HEK293 (cell line): Measurements from ENCODE around the gene GLG1.
"Not testable (repeated sequence)": the region's sequence is repeated elsewhere in the genome, so short reads cannot be mapped to it uniquely, and the experiment has no call there.

Experiments used
- CTCF ChIA-PET: fragments of 350-600 bp; formaldehyde crosslinking; extraction: SDS; loops from one replicate; lab custom pipeline; 2021; ENCODE audit warnings: antibody characterized with exemption; lab: Yijun Ruan, JAX
- POLR2A ChIA-PET: fragments of 300-600 bp; formaldehyde crosslinking; extraction: SDS; loops from one replicate; lab custom pipeline; 2020; ENCODE audit warnings: antibody characterized with exemption, inconsistent platforms; lab: Yijun Ruan, JAX
- H3K27ac ChIP-seq: fragments of 200-500 bp; sonication (Bioruptor generic); 2 replicates; pipeline ENCODE4 v1.5.1; 2014; ENCODE audit warnings: low read depth, low read length, control low read depth, inconsistent platforms; ENCODE audit errors: extremely low read depth
- H3K36me3 ChIP-seq, 2 experiments: fragments of 200-500 bp in 1 of 2; sonication (Bioruptor generic) in 1 of 2; 1 replicate in 1 of 2; 2 replicates in 1 of 2; pipeline ENCODE4 v1.5.1; 2014 to 2017; ENCODE audit warnings: inconsistent platforms in 2 of 2, low read length in 2 of 2; ENCODE audit not compliant: control insufficient read depth in 2 of 2, insufficient read depth in 1 of 2
- H3K4me1 ChIP-seq: fragments of 200-500 bp; sonication (Bioruptor generic); 2 replicates; pipeline ENCODE4 v1.5.1; 2014; ENCODE audit warnings: mild to moderate bottlenecking, low read length, inconsistent platforms; ENCODE audit not compliant: control insufficient read depth, insufficient read depth
- H3K4me3 ChIP-seq: 2 replicates; pipeline ENCODE4 v1.5.1; 2011; ENCODE audit warnings: low read depth, mild to moderate bottlenecking, control low read depth, low read length, moderate library complexity
- H3K9me3 ChIP-seq: fragments of 200-500 bp; sonication (Bioruptor generic); 2 replicates; pipeline ENCODE4 v1.5.1; 2014; ENCODE audit warnings: low read depth, low read length, inconsistent platforms; ENCODE audit not compliant: control insufficient read depth, insufficient read depth
- BCL11A ChIP-seq: fragments of 450-650 bp; formaldehyde crosslinking; IDR thresholded peaks from 2 replicates; pipeline ENCODE4 v1.5.1; 2016; ENCODE audit warnings: low read depth, missing biosample characterization, missing genetic modification characterization
- IKZF3 ChIP-seq: fragments of 450-650 bp; IDR thresholded peaks from 2 replicates; pipeline ENCODE4 v1.5.0; 2018; ENCODE audit warnings: missing biosample characterization, mild to moderate bottlenecking, missing genetic modification characterization, moderate library complexity
- SP7 ChIP-seq: fragments of 450-650 bp; formaldehyde crosslinking; IDR thresholded peaks from 2 replicates; pipeline ENCODE4 v1.5.1; 2016; ENCODE audit warnings: missing biosample characterization, missing genetic modification characterization
- ZBTB21 ChIP-seq: fragments of 450-650 bp; formaldehyde crosslinking; IDR thresholded peaks from 2 replicates; pipeline ENCODE4 v1.5.1; 2017; ENCODE audit warnings: missing biosample characterization, missing genetic modification characterization
- ZEB2 ChIP-seq: fragments of 450-650 bp; formaldehyde crosslinking; IDR thresholded peaks from 2 replicates; pipeline ENCODE4 v1.5.1; 2016; ENCODE audit warnings: missing biosample characterization, missing genetic modification characterization
- ZNF2 ChIP-seq: fragments of 450-650 bp; formaldehyde crosslinking; IDR thresholded peaks from 2 replicates; pipeline ENCODE4 v1.5.1; 2016; ENCODE audit warnings: missing biosample characterization, missing genetic modification characterization
- ZNF366 ChIP-seq: fragments of 450-650 bp; formaldehyde crosslinking; conservative IDR thresholded peaks from 2 replicates; pipeline ENCODE4 v1.5.1; 2016; ENCODE audit warnings: missing biosample characterization, missing genetic modification characterization
- ZNF501 ChIP-seq: fragments of 450-650 bp; formaldehyde crosslinking; IDR thresholded peaks from 2 replicates; pipeline ENCODE4 v1.5.1; 2016; ENCODE audit warnings: missing biosample characterization, missing genetic modification characterization
- ZNF561 ChIP-seq: fragments of 450-650 bp; IDR thresholded peaks from 2 replicates; pipeline ENCODE4 v1.5.1; 2018; ENCODE audit warnings: missing biosample characterization, missing genetic modification characterization, borderline replicate concordance
- ZNF629 ChIP-seq: fragments of 450-650 bp; formaldehyde crosslinking; IDR thresholded peaks from 2 replicates; pipeline ENCODE4 v1.5.1; 2017; ENCODE audit warnings: missing biosample characterization, missing genetic modification characterization
- ZNF660 ChIP-seq: fragments of 450-650 bp; IDR thresholded peaks from 2 replicates; pipeline ENCODE4 v1.5.1; 2018; ENCODE audit warnings: missing biosample characterization, mild to moderate bottlenecking, missing genetic modification characterization
- ZNF792 ChIP-seq: fragments of 450-650 bp; formaldehyde crosslinking; IDR thresholded peaks from 2 replicates; pipeline ENCODE4 v1.5.1; 2016; ENCODE audit warnings: missing biosample characterization, missing genetic modification characterization
- ZSCAN16 ChIP-seq: fragments of 450-650 bp; formaldehyde crosslinking; IDR thresholded peaks from 2 replicates; pipeline ENCODE4 v1.5.1; 2016; ENCODE audit warnings: missing biosample characterization, missing genetic modification characterization
- ZSCAN30 ChIP-seq: fragments of 450-650 bp; IDR thresholded peaks from 2 replicates; pipeline ENCODE4 v1.5.1; 2018; ENCODE audit warnings: missing biosample characterization, mild to moderate bottlenecking, missing genetic modification characterization, moderate library complexity
- ZXDB ChIP-seq: fragments of 450-650 bp; formaldehyde crosslinking; IDR thresholded peaks from 2 replicates; pipeline ENCODE4 v1.5.1; 2016; ENCODE audit warnings: missing biosample characterization, missing genetic modification characterization
- TF ChIP-seq, protein P1 (sequence below): fragments of 450-650 bp; formaldehyde crosslinking; IDR thresholded peaks from 2 replicates; pipeline ENCODE4 v1.5.1; 2016; ENCODE audit warnings: missing biosample characterization, missing genetic modification characterization
- TF ChIP-seq, protein P2 (sequence below): fragments of 450-650 bp; IDR thresholded peaks from 2 replicates; pipeline ENCODE4 v1.5.1; 2018; ENCODE audit warnings: missing biosample characterization, mild to moderate bottlenecking, missing genetic modification characterization
- TF ChIP-seq, protein P3 (sequence below): fragments of 450-650 bp; formaldehyde crosslinking; IDR thresholded peaks from 2 replicates; pipeline ENCODE4 v1.5.1; 2016; ENCODE audit warnings: missing biosample characterization, missing genetic modification characterization, low read depth
- TF ChIP-seq, protein P4 (sequence below): fragments of 450-650 bp; formaldehyde crosslinking; IDR thresholded peaks from 2 replicates; pipeline ENCODE4 v1.5.1; 2016; ENCODE audit warnings: missing biosample characterization, missing genetic modification characterization

GLG1 gene

DNA sequence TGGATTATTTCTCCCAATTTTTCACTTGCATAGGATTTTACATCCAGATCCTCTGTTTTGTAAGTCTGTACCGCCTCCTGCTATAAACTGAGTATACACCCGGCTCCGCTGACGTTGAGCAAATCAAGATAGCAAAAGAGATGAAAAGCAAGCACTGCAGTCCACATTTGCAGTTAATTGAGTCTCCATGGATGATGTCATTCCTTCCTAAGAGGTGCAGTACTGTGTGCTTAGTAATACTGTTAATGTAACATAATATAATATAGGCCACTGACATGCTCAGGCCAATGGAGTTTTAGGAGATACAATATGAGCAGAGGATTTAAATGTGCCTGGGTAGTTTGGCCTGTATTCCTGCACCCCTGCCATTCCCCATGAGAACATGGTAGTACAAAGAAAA lies 72.3 kb downstream of the GLG1 start:
- H3K27ac ChIP-seq, H3K9me3 ChIP-seq, H3K36me3 ChIP-seq, POLR2A ChIA-PET, H3K4me3 ChIP-seq, H3K4me1 ChIP-seq, CTCF ChIA-PET: not testable (repeated sequence)
- TF ChIP-seq ZNF561, result 0 out of 2 replicates have a peak, but pooled peaks have one; percentile 34
- 0 out of 2 replicates have a peak, but pooled peaks have one; percentile 76 for TF ChIP-seq ZNF792
- TF ChIP-seq ZNF629 (tag by site-specific recombination), result peak; percentile 90
- peak; percentile 70; the same call in 1 of the 2 replicates for TF ChIP-seq ZXDB (tag by site-specific recombination)
- peak; percentile 51; the same call in 1 of the 2 replicates for TF ChIP-seq ZNF366 (tag by site-specific recombination)
- peak; percentile 94 for TF ChIP-seq ZSCAN16 (tag by site-specific recombination)
- TF ChIP-seq, protein P1, sequence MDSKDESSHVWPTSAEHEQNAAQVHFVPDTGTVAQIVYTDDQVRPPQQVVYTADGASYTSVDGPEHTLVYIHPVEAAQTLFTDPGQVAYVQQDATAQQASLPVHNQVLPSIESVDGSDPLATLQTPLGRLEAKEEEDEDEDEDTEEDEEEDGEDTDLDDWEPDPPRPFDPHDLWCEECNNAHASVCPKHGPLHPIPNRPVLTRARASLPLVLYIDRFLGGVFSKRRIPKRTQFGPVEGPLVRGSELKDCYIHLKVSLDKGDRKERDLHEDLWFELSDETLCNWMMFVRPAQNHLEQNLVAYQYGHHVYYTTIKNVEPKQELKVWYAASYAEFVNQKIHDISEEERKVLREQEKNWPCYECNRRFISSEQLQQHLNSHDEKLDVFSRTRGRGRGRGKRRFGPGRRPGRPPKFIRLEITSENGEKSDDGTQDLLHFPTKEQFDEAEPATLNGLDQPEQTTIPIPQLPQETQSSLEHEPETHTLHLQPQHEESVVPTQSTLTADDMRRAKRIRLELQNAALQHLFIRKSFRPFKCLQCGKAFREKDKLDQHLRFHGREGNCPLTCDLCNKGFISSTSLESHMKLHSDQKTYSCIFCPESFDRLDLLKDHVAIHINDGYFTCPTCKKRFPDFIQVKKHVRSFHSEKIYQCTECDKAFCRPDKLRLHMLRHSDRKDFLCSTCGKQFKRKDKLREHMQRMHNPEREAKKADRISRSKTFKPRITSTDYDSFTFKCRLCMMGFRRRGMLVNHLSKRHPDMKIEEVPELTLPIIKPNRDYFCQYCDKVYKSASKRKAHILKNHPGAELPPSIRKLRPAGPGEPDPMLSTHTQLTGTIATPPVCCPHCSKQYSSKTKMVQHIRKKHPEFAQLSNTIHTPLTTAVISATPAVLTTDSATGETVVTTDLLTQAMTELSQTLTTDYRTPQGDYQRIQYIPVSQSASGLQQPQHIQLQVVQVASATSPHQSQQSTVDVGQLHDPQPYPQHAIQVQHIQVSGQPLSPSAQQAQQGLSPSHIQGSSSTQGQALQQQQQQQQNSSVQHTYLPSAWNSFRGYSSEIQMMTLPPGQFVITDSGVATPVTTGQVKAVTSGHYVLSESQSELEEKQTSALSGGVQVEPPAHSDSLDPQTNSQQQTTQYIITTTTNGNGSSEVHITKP (tag by site-specific recombination), result peak; percentile 43; the same call in 1 of the 2 replicates
- TF ChIP-seq ZSCAN30, result peak; percentile 75; the same call in 1 of the 2 replicates
- peak; percentile 72 for TF ChIP-seq ZBTB21
- 0 out of 2 replicates have a peak, but pooled peaks have one; percentile 46 for TF ChIP-seq ZNF2 (tag by site-specific recombination)
- TF ChIP-seq SP7 (tag by site-specific recombination), result peak; percentile 71
- TF ChIP-seq, protein P2, sequence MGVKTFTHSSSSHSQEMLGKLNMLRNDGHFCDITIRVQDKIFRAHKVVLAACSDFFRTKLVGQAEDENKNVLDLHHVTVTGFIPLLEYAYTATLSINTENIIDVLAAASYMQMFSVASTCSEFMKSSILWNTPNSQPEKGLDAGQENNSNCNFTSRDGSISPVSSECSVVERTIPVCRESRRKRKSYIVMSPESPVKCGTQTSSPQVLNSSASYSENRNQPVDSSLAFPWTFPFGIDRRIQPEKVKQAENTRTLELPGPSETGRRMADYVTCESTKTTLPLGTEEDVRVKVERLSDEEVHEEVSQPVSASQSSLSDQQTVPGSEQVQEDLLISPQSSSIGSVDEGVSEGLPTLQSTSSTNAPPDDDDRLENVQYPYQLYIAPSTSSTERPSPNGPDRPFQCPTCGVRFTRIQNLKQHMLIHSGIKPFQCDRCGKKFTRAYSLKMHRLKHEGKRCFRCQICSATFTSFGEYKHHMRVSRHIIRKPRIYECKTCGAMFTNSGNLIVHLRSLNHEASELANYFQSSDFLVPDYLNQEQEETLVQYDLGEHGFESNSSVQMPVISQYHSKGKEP, result peak; percentile 91
- peak; percentile 78 for TF ChIP-seq ZNF660 (tag by site-specific recombination)
- TF ChIP-seq, protein P3, sequence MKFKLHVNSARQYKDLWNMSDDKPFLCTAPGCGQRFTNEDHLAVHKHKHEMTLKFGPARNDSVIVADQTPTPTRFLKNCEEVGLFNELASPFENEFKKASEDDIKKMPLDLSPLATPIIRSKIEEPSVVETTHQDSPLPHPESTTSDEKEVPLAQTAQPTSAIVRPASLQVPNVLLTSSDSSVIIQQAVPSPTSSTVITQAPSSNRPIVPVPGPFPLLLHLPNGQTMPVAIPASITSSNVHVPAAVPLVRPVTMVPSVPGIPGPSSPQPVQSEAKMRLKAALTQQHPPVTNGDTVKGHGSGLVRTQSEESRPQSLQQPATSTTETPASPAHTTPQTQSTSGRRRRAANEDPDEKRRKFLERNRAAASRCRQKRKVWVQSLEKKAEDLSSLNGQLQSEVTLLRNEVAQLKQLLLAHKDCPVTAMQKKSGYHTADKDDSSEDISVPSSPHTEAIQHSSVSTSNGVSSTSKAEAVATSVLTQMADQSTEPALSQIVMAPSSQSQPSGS (tag by site-specific recombination), result peak; percentile 93
- 0 out of 2 replicates have a peak, but pooled peaks have one; percentile 42 for TF ChIP-seq BCL11A (tag by site-specific recombination)
- TF ChIP-seq IKZF3, result peak; percentile 54; the same call in 1 of the 2 replicates
- 0 out of 2 replicates have a peak, but pooled peaks have one; percentile 39 for TF ChIP-seq ZNF501 (tag by site-specific recombination)
- TF ChIP-seq, protein P4, sequence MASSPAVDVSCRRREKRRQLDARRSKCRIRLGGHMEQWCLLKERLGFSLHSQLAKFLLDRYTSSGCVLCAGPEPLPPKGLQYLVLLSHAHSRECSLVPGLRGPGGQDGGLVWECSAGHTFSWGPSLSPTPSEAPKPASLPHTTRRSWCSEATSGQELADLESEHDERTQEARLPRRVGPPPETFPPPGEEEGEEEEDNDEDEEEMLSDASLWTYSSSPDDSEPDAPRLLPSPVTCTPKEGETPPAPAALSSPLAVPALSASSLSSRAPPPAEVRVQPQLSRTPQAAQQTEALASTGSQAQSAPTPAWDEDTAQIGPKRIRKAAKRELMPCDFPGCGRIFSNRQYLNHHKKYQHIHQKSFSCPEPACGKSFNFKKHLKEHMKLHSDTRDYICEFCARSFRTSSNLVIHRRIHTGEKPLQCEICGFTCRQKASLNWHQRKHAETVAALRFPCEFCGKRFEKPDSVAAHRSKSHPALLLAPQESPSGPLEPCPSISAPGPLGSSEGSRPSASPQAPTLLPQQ (tag by site-specific recombination), result 0 out of 2 replicates have a peak, but pooled peaks have one; percentile 34
- TF ChIP-seq ZEB2 (tag by site-specific recombination), result peak; percentile 68
